HPDE6-E6E7 (cell line): ENCODE measurements around the gene TESK2.
"Not testable (repeated sequence)": the region's sequence is repeated elsewhere in the genome, so short reads cannot be mapped to it uniquely, and the experiment has no call there.

Experiments used
- DNase-seq: peaks from one replicate; pipeline ENCODE4 v3.0.0; 2011; ENCODE audit warnings: missing footprints; ENCODE audit errors: extremely low spot score

The TESK2 gene

GRCh38 chr1:45375104-45376090 lies 115.6 kb downstream of the TESK2 start:
- no peak for DNase-seq

GRCh38 chr1:45373573-45373972 lies 117.4 kb downstream of the TESK2 start:
- no peak for DNase-seq

- no peak for DNase-seq
Measured at GRCh38 chr1:45370575-45370974, 120.4 kb downstream of the TESK2 start.

GRCh38 chr1:45365051-45365450 lies 125.9 kb downstream of the TESK2 start:
- no peak for DNase-seq

- DNase-seq = no peak
Measured at GRCh38 chr1:45364294-45364693, 126.7 kb downstream of the TESK2 start.

- not testable (repeated sequence) for DNase-seq
Measured at GRCh38 chr1:45360981-45361380, 130.0 kb downstream of the TESK2 start.

- DNase-seq = no peak
Measured at GRCh38 chr1:45359882-45360513, 131.0 kb downstream of the TESK2 start.

- no peak for DNase-seq
Measured at GRCh38 chr1:45356186-45356585, 134.8 kb downstream of the TESK2 start.

- no peak for DNase-seq
Measured at GRCh38 chr1:45355683-45356082, 135.3 kb downstream of the TESK2 start.

- no peak for DNase-seq
Measured at GRCh38 chr1:45354838-45355237, 136.1 kb downstream of the TESK2 start.

- DNase-seq = no peak
Measured at GRCh38 chr1:45353685-45354084, 137.3 kb downstream of the TESK2 start.

GRCh38 chr1:45351508-45351907 lies 139.5 kb downstream of the TESK2 start:
- DNase-seq = no peak

- DNase-seq = no peak
Measured at GRCh38 chr1:45348966-45349677, 141.8 kb downstream of the TESK2 start.

GRCh38 chr1:45348609-45348965 lies 142.4 kb downstream of the TESK2 start:
- no peak for DNase-seq

GRCh38 chr1:45348020-45348419 lies 142.9 kb downstream of the TESK2 start:
- DNase-seq = no peak

GRCh38 chr1:45346473-45346872 lies 144.5 kb downstream of the TESK2 start:
- no peak for DNase-seq

- DNase-seq = no peak
Measured at GRCh38 chr1:45345014-45345413, 145.9 kb downstream of the TESK2 start.

GRCh38 chr1:45344499-45344898 lies 146.5 kb downstream of the TESK2 start:
- no peak for DNase-seq

GRCh38 chr1:45340816-45341466 lies 150.0 kb downstream of the TESK2 start:
- no peak for DNase-seq

- DNase-seq = peak; percentile 91
Measured at GRCh38 chr1:45339789-45340558, 151.0 kb downstream of the TESK2 start, which contains the start of the genes MUTYH and TOE1. TSS of gene MUTYH (minus strand) at chr1:45340440. CDS start at chr1:45334505, 5,935 bp downstream. TSS of gene TOE1 (plus strand) at chr1:45340170. CDS start at chr1:45340253, 83 bp downstream.
